H1 (cell line): Measurements from ENCODE around the gene CBFB. TPM values are rescaled to one million over a fixed set of nuclear protein-coding genes. Genes with fewer than 3 reads are reported as not detected.

Experiments
- CHD7 ChIP-seq: fragments of 300-600 bp; sonication (generic); IDR thresholded peaks from 2 replicates; pipeline ENCODE4 v1.7.1; 2012; ENCODE audit warnings: low read length, moderate library complexity, mild to moderate bottlenecking, inconsistent platforms; ENCODE audit not compliant: insufficient replicate concordance
- polyA plus RNA-seq, 7 experiments: library from polyadenylated mRNA; depleted of rRNA in 3 of 7; stranded (reverse) in 5 of 7; unstranded in 2 of 7; fragments of >200 nt in 5 of 7; fragments of 200-250 nt in 2 of 7; gene quantifications; 1 replicate in 5 of 7; 2 replicates in 1 of 7; 4 replicates in 1 of 7; pipeline versions ENCODE4 v1.2.1 to v1.2.3, GENCODE V29; 2011 to 2013; ENCODE audit warnings: missing spikeins in 2 of 7, mixed read lengths in 2 of 7
- total RNA-seq: library from RNA; stranded (reverse); fragmentation: NEBNext Ultra II Directional; extraction: Animal tissue kit (Norgen Biotek cat#: 25700); gene quantifications from 2 replicates; pipeline ENCODE4 v1.2.1, GENCODE V29; 2021

CBFB gene
- total and polyA plus RNA-seq, 2 of the 8 experiments (the other 6 are each of a cell fraction or from before 2014, with no cell fraction given) = 11.5 to 31.6 TPM

- TF ChIP-seq CHD7 = no peak
Measured at GRCh38 chr16:67001726-67002125, 27.2 kb upstream of the CBFB start (continued).
